K562 (cell line): Measurements from ENCODE around the gene CYBB. TPM values are rescaled to one million over a fixed set of nuclear protein-coding genes. Genes with fewer than 3 reads are reported as not detected.

Source experiments
- ATAC-seq: fragments of 200-7000 bp; cut with Tn5 transposase; 3 replicates; pipeline ENCODE4 v1.9.1; 2020; ENCODE audit warnings: moderate library complexity
- BruUV-seq: library from RNA; stranded (reverse); fragments of 400-500 nt; replicated peaks from 2 replicates; lab custom pipeline; 2021; lab: Mats Ljungman, UMichigan
- CTCF ChIA-PET: fragments of 300-600 bp; formaldehyde crosslinking; extraction: SDS; loops from one replicate; lab custom pipeline; 2021; ENCODE audit warnings: low intra/inter-chr PET ratio; lab: Yijun Ruan, JAX
- POLR2A ChIA-PET: fragments of 300-600, 350-650 bp; sonication (Branson Sonifier 250); formaldehyde crosslinking; extraction: SDS; loops from one replicate; lab custom pipeline; 2021; ENCODE audit warnings: antibody characterized with exemption, inconsistent platforms; lab: Yijun Ruan, JAX
- DNase-seq, 4 experiments: peaks; one replicate each; pipeline versions ENCODE4 v3.0.0 to v3.0.0-alpha.2; 2011 to 2018; ENCODE audit warnings: low spot score in 3 of 4, mixed read lengths in 3 of 4; ENCODE audit errors: extremely low read depth in 1 of 4
- FAIRE-seq: peaks from 2 replicates; lab custom pipeline; 2011; peaks lifted over from hg19 to GRCh38; lab: Jason Lieb, UNC
- H2AFZ ChIP-seq: 2 replicates; pipeline ENCODE4 v1.6.0; 2011; ENCODE audit warnings: low read depth, low read length, control low read depth, inconsistent platforms
- H3K27ac ChIP-seq: fragments of 200-600 bp; 3 replicates; pipeline ENCODE4 v1.8.0; 2011; ENCODE audit warnings: low read depth, mild to moderate bottlenecking, control low read depth, inconsistent platforms, low read length, moderate library complexity, mixed read lengths; ENCODE audit errors: extremely low read depth
- H3K27me3 ChIP-seq, 2 experiments: fragments of 300-600 bp in 1 of 2; 2 replicates in 1 of 2; 3 replicates in 1 of 2; pipeline versions ENCODE4 v1.6.0 to v1.8.0; 2011; ENCODE audit warnings: inconsistent platforms in 2 of 2, low read length in 2 of 2, mild to moderate bottlenecking in 1 of 2, mixed read lengths in 1 of 2, moderate library complexity in 1 of 2; ENCODE audit not compliant: control insufficient read depth in 2 of 2, insufficient read depth in 2 of 2
- H3K36me3 ChIP-seq: fragments of 300-600 bp; 3 replicates; pipeline ENCODE4 v1.8.0; 2011; ENCODE audit warnings: mild to moderate bottlenecking, low read length, inconsistent platforms; ENCODE audit not compliant: control insufficient read depth, insufficient read depth
- H3K4me1 ChIP-seq, 2 experiments: fragments of 200-600 bp in 1 of 2; replicated peaks in 1 of 2; 2 replicates in 1 of 2; 3 replicates in 1 of 2; pipeline versions ENCODE4 v1.5.1 to v1.8.0; 2011; ENCODE audit warnings: inconsistent platforms in 2 of 2, low read length in 2 of 2, mild to moderate bottlenecking in 1 of 2, mixed read lengths in 1 of 2, moderate library complexity in 1 of 2; ENCODE audit not compliant: control insufficient read depth in 2 of 2, insufficient read depth in 2 of 2
- H3K4me2 ChIP-seq: 2 replicates; pipeline ENCODE4 v1.6.1; 2011; ENCODE audit warnings: low read length, control low read depth, inconsistent platforms, mixed read lengths; ENCODE audit not compliant: insufficient read depth
- H3K4me3 ChIP-seq: fragments of 200-600 bp; sonication (generic), shearing (Covaris generic); 2 replicates; pipeline ENCODE4 v1.5.1; 2016; ENCODE audit warnings: control low read depth, inconsistent platforms
- H3K79me2 ChIP-seq: fragments of 200-600 bp; 3 replicates; pipeline ENCODE4 v1.8.0; 2011; ENCODE audit warnings: low read length, inconsistent platforms; ENCODE audit not compliant: control insufficient read depth, insufficient read depth
- H3K9ac ChIP-seq, 2 experiments: 2 replicates each; pipeline versions ENCODE4 v1.6.0 to v1.6.1; 2011; ENCODE audit warnings: low read depth in 2 of 2, low read length in 2 of 2, control low read depth in 1 of 2, inconsistent platforms in 1 of 2, mild to moderate bottlenecking in 1 of 2, mixed read lengths in 1 of 2; ENCODE audit not compliant: insufficient read depth in 1 of 2
- H3K9me1 ChIP-seq: one replicate; pipeline ENCODE4 v1.6.0; 2011; ENCODE audit warnings: inconsistent platforms, mild to moderate bottlenecking, low read length, moderate library complexity; ENCODE audit not compliant: control insufficient read depth, insufficient read depth
- H3K9me3 ChIP-seq: replicated peaks from 2 replicates; pipeline ENCODE4 v1.5.1; 2011; ENCODE audit warnings: low read depth, low read length, inconsistent platforms; ENCODE audit not compliant: control insufficient read depth, insufficient read depth
- H4K20me1 ChIP-seq: replicated peaks from 2 replicates; pipeline ENCODE4 v1.6.1; 2011; ENCODE audit warnings: low read length, inconsistent platforms, mixed read lengths; ENCODE audit not compliant: control insufficient read depth, insufficient read depth
- E2F3 ChIP-seq: fragments of 250-450 bp; sonication (Bioruptor Pico); IDR thresholded peaks from 2 replicates; pipeline ENCODE4 v1.4.0; 2020; ENCODE audit warnings: mild to moderate bottlenecking
- RBM25 ChIP-seq: fragments of 200-400 bp; formaldehyde crosslinking; IDR thresholded peaks from 2 replicates; pipeline ENCODE4 v1.6.1; 2018; ENCODE audit warnings: low read length, low read depth, moderate library complexity; ENCODE audit not compliant: severe bottlenecking
- SIN3A ChIP-seq, 2 experiments: fragments of 150-350 bp in 1 of 2; IDR thresholded peaks; 2 replicates each; pipeline ENCODE4 v1.6.1; 2011 to 2016; ENCODE audit warnings: borderline replicate concordance in 2 of 2, low read depth in 2 of 2, low read length in 2 of 2, mild to moderate bottlenecking in 2 of 2, moderate library complexity in 2 of 2; ENCODE audit not compliant: control insufficient read depth in 1 of 2
- SLC30A9 ChIP-seq: fragments of 250-450 bp; sonication (Bioruptor Pico); IDR thresholded peaks from 2 replicates; pipeline ENCODE4 v1.8.0; 2022; ENCODE audit warnings: mild to moderate bottlenecking, moderate library complexity
- SMAD2 ChIP-seq: fragments of 150-350 bp; IDR thresholded peaks from 2 replicates; pipeline ENCODE4 v1.6.1; 2014; ENCODE audit warnings: low read depth, mild to moderate bottlenecking, low read length
- TGIF2 ChIP-seq: sonication (generic); formaldehyde crosslinking; IDR thresholded peaks from 2 replicates; pipeline ENCODE4 v1.8.1; 2022; ENCODE audit warnings: mild to moderate bottlenecking, missing genetic modification reagents, moderate library complexity
- THRAP3 ChIP-seq: fragments of 450-650 bp; IDR thresholded peaks from 2 replicates; pipeline ENCODE4 v1.6.1; 2016; ENCODE audit warnings: mild to moderate bottlenecking, inconsistent platforms, borderline replicate concordance
- ZBTB1 ChIP-seq: sonication (generic); formaldehyde crosslinking; IDR thresholded peaks from 2 replicates; pipeline ENCODE4 v1.8.1; 2023; ENCODE audit warnings: missing genetic modification reagents, low read depth, mild to moderate bottlenecking, borderline replicate concordance
- ZNF384 ChIP-seq: IDR thresholded peaks from 2 replicates; pipeline ENCODE4 v1.6.1; 2012; ENCODE audit warnings: low read depth, low read length, improper control_type of control experiment
- ZNF584 ChIP-seq: fragments of 200-800 bp; sonication (Bioruptor generic); IDR thresholded peaks from 2 replicates; pipeline ENCODE4 v1.6.1; 2016; ENCODE audit warnings: low read depth, mild to moderate bottlenecking, missing genetic modification characterization, missing compliant biosample characterization
- WGBS: fragments of 100-300 bp; shearing (Covaris generic); methylation state at CpG from one replicate; pipeline ENCODE4 v1.1.6; 2016; ENCODE audit warnings: low coverage, mixed read lengths; ENCODE audit not compliant: insufficient coverage; ENCODE audit errors: missing lambda C conversion rate; 5-methylcytosine and 5-hydroxymethylcytosine counted together
- in situ Hi-C: fragments of 300-500 bp; cut with MboI; formaldehyde crosslinking; loops from 4 replicates; pipeline ENCODE4 v1.15.0; 2018; ENCODE audit warnings: inconsistent platforms, mixed read lengths
- intact Hi-C: fragments of 100-400 bp; cut with micrococcal nuclease; formaldehyde crosslinking; loops from 2 replicates; pipeline ENCODE4 v1.14.2; 2022
- polyA plus RNA-seq, 8 experiments: library from polyadenylated mRNA; depleted of rRNA in 4 of 8; stranded (reverse) in 5 of 8; unstranded in 3 of 8; fragments of >200 nt; fragmentation: Nextera tagmentation in 2 of 8; fragmentation: Illumina TruSeq in 1 of 8; extraction: Ambion mirVana in 2 of 8; extraction: Trizol in 1 of 8; gene quantifications; 2 replicates each; pipeline versions ENCODE4 v1.2.1 to v1.2.3, GENCODE V29; 2011 to 2014; ENCODE audit warnings: inconsistent platforms in 1 of 8, missing spikeins in 1 of 8
- total RNA-seq, 7 experiments: library from RNA; depleted of rRNA in 6 of 7; stranded (reverse); fragments of >200 nt in 6 of 7; fragmentation: Illumina TruSeq in 2 of 7; extraction: Trizol in 2 of 7; gene quantifications; 2 replicates each; pipeline versions ENCODE4 v1.2.1 to v1.2.3, GENCODE V29; 2011 to 2021; ENCODE audit warnings: low replicate concordance in 1 of 7
- TF ChIP-seq, protein P1 (sequence below): fragments of 450-650 bp; formaldehyde crosslinking; conservative IDR thresholded peaks from 2 replicates; pipeline ENCODE4 v1.4.0; 2022; ENCODE audit warnings: mild to moderate bottlenecking, missing genetic modification characterization
- TF ChIP-seq, protein P2 (sequence below): fragments of 250-450 bp; sonication (Bioruptor Pico); IDR thresholded peaks from 2 replicates; pipeline ENCODE4 v1.4.0; 2020; ENCODE audit warnings: borderline replicate concordance
- TF ChIP-seq, protein P3 (sequence below): fragments of 450-650 bp; formaldehyde crosslinking; IDR thresholded peaks from 2 replicates; pipeline ENCODE4 v1.4.0; 2020; ENCODE audit warnings: mild to moderate bottlenecking, moderate library complexity

CYBB gene
- total and polyA plus RNA-seq, 9 of the 15 experiments (the other 6 are each of a cell fraction or from before 2014, with no cell fraction given) = 0.25 to 1.3 (median 0.74) TPM

DNA sequence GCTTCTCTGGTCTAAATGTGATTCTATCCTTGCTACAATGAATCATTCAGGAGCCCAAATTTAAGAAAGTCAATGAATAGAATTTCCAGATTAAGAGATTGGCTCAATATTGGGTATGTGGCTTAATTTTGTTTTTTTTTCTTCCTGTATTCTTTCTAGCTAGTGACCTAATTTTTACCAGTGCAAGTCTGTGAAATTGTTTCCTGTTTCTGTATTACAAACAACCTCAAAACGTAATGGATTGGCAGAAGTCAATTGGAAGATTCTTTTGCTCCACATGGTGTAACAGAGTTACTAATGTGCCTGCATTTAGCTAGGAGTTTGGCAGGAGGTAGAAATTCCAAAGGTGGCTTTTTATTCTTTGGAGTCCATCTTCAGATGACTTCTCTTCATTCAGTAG, 49.9 kb downstream of the CYBB start:
- intact Hi-C loops = loop anchor here (5.0 to 10.0 kb wide), 2 partner anchors 202 to 345 kb away; no protein-coding TSS in a partner anchor
- no peak for TF ChIP-seq ZNF384
- TF ChIP-seq E2F3 (CRISPR knock-in tag) = no peak
- TF ChIP-seq, protein P1, sequence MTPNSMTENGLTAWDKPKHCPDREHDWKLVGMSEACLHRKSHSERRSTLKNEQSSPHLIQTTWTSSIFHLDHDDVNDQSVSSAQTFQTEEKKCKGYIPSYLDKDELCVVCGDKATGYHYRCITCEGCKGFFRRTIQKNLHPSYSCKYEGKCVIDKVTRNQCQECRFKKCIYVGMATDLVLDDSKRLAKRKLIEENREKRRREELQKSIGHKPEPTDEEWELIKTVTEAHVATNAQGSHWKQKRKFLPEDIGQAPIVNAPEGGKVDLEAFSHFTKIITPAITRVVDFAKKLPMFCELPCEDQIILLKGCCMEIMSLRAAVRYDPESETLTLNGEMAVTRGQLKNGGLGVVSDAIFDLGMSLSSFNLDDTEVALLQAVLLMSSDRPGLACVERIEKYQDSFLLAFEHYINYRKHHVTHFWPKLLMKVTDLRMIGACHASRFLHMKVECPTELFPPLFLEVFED (CRISPR knock-in tag) = no peak
- TF ChIP-seq SLC30A9 (CRISPR knock-in tag) = no peak
- TF ChIP-seq TGIF2 (CRISPR knock-in tag) = no peak
- TF ChIP-seq ZNF584 (CRISPR knock-in tag) = no peak
- TF ChIP-seq THRAP3 = no peak
- TF ChIP-seq, protein P2, sequence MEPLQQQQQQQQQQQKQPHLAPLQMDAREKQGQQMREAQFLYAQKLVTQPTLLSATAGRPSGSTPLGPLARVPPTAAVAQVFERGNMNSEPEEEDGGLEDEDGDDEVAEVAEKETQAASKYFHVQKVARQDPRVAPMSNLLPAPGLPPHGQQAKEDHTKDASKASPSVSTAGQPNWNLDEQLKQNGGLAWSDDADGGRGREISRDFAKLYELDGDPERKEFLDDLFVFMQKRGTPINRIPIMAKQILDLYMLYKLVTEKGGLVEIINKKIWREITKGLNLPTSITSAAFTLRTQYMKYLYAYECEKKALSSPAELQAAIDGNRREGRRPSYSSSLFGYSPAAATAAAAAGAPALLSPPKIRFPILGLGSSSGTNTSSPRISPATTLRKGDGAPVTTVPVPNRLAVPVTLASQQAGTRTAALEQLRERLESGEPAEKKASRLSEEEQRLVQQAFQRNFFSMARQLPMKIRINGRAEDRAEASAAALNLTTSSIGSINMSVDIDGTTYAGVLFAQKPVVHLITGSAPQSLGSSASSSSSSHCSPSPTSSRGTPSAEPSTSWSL (CRISPR knock-in tag) = no peak
- TF ChIP-seq, protein P3, sequence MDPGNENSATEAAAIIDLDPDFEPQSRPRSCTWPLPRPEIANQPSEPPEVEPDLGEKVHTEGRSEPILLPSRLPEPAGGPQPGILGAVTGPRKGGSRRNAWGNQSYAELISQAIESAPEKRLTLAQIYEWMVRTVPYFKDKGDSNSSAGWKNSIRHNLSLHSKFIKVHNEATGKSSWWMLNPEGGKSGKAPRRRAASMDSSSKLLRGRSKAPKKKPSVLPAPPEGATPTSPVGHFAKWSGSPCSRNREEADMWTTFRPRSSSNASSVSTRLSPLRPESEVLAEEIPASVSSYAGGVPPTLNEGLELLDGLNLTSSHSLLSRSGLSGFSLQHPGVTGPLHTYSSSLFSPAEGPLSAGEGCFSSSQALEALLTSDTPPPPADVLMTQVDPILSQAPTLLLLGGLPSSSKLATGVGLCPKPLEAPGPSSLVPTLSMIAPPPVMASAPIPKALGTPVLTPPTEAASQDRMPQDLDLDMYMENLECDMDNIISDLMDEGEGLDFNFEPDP (CRISPR knock-in tag) = no peak
- no peak for TF ChIP-seq SIN3A (IDR thresholded peaks at IDR 0.05; ENCODE audit: borderline replicate concordance in 2 of 2, control insufficient read depth in 1 of 2, low read depth in 2 of 2, low read length in 2 of 2)
- no peak for TF ChIP-seq ZBTB1 (CRISPR knock-in tag)
- no peak for TF ChIP-seq SMAD2
- no peak for TF ChIP-seq RBM25
- no peaks in the 10 kb centered on the region for H3K79me2 ChIP-seq
- 0% methylated on average over 1 of the region's 1 CpG for WGBS
- FAIRE-seq (no peak), DNase-seq (no peak), ATAC-seq (no peak)
- H3K4me3 ChIP-seq = no peak overlapping the region
- ChIA-PET CTCF (no interaction called here), POLR2A (no interaction called here)
- H3K27ac ChIP-seq = no peak overlapping the region
- no peaks in the 10 kb centered on the region for H3K9me1 ChIP-seq
- H2AFZ ChIP-seq = no peak overlapping the region
- H3K4me2 ChIP-seq = no peak overlapping the region
- no peak overlapping the region for H3K9ac ChIP-seq
- H4K20me1 ChIP-seq = no peaks in the 10 kb centered on the region
- in situ Hi-C loops = loop anchor here (10.0 kb wide), 1 partner anchor 255 kb away; the partner anchor contains the start of gene LANCL3
- H3K9me3 ChIP-seq = no peaks in the 10 kb centered on the region
- H3K36me3 ChIP-seq = no peaks in the 10 kb centered on the region
- H3K27me3 ChIP-seq = no peaks in the 10 kb centered on the region
- BruUV-seq = no TSS peak
- no peaks in the 10 kb centered on the region for H3K4me1 ChIP-seq
